Fibroblast of the aortic adventitia (primary cell): ENCODE measurements around the gene KCNIP1. TPM values are rescaled to one million over a fixed set of nuclear protein-coding genes. Genes with fewer than 3 reads are reported as not detected.

Experiments used
- DNase-seq: peaks from one replicate; pipeline ENCODE4 v3.0.0-alpha.2; 2010; ENCODE audit warnings: low read depth
- H3K4me3 ChIP-seq: 2 replicates; pipeline ENCODE4 v1.5.1; 2011; ENCODE audit warnings: low read depth, mild to moderate bottlenecking, control low read depth, low read length, moderate library complexity
- CTCF ChIP-seq: IDR thresholded peaks from 2 replicates; pipeline ENCODE4 v1.5.1; 2011; ENCODE audit warnings: mild to moderate bottlenecking, low read length, control low read depth, inconsistent platforms; ENCODE audit not compliant: insufficient read depth
- total RNA-seq: library from RNA; depleted of rRNA; stranded (reverse); fragments of >200 nt; gene quantifications from 2 replicates; pipeline ENCODE4 v1.2.3, GENCODE V29; 2012; ENCODE audit warnings: low replicate concordance

The KCNIP1 gene
- total RNA-seq, 1 donor = not detected

GRCh38 chr5:170626507-170627150 is 122.8 kb downstream of the KCNIP1 start:
- no peak for DNase-seq
- no peak overlapping the region for H3K4me3 ChIP-seq
- no peak for TF ChIP-seq CTCF

GRCh38 chr5:170627271-170627670 is 123.5 kb downstream of the KCNIP1 start:
- DNase-seq = no peak
- TF ChIP-seq CTCF = no peak

GRCh38 chr5:170628028-170628427 is 124.2 kb downstream of the KCNIP1 start:
- DNase-seq = no peak
- TF ChIP-seq CTCF = no peak

More at GRCh38 chr5:170627271-170627670, 123.5 kb downstream of the KCNIP1 start:
- H3K4me3 ChIP-seq = no peak overlapping the region

GRCh38 chr5:170628691-170629565 is 125.1 kb downstream of the KCNIP1 start:
- TF ChIP-seq CTCF = no peak
- no peak for DNase-seq
- no peak overlapping the region for H3K4me3 ChIP-seq

More at GRCh38 chr5:170628028-170628427, 124.2 kb downstream of the KCNIP1 start:
- H3K4me3 ChIP-seq = no peak overlapping the region

GRCh38 chr5:170629566-170630175 is 125.9 kb downstream of the KCNIP1 start:
- no peak overlapping the region for H3K4me3 ChIP-seq
- no peak for TF ChIP-seq CTCF
- DNase-seq = no peak

GRCh38 chr5:170630226-170630625 is 126.4 kb downstream of the KCNIP1 start:
- DNase-seq = no peak
- no peak overlapping the region for H3K4me3 ChIP-seq
- TF ChIP-seq CTCF = no peak
